Activated gamma-delta T cell (primary cell): ENCODE results near the gene KRTAP12-4.
"Not testable (repeated sequence)": the region's sequence is repeated elsewhere in the genome, so short reads cannot be mapped to it uniquely, and the experiment has no call there.

ENCODE experiments used
- DNase-seq: peaks from one replicate; lab custom pipeline; 2025; lab: John Stamatoyannopoulos, UW
- total RNA-seq, 2 donors: gene quantifications; one replicate each; lab custom pipeline; 2026; lab: John Stamatoyannopoulos, UW

Gene KRTAP12-4, protein sequence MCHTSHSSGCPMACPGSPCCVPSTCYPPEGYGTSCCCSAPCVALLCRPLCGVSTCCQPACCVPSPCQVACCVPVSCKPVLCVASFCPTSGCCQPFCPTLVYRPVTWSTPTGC
- total RNA-seq, result 0 reads per million in 2 donors

- DNase-seq, result no peak
Observed at GRCh38 chr21:44654576-44655175, at the start of gene KRTAP12-4. Gene KRTAP12-4, minus strand, starts transcription at chr21:44654659. Its CDS starts 45 bp downstream, at chr21:44654614.

DNA sequence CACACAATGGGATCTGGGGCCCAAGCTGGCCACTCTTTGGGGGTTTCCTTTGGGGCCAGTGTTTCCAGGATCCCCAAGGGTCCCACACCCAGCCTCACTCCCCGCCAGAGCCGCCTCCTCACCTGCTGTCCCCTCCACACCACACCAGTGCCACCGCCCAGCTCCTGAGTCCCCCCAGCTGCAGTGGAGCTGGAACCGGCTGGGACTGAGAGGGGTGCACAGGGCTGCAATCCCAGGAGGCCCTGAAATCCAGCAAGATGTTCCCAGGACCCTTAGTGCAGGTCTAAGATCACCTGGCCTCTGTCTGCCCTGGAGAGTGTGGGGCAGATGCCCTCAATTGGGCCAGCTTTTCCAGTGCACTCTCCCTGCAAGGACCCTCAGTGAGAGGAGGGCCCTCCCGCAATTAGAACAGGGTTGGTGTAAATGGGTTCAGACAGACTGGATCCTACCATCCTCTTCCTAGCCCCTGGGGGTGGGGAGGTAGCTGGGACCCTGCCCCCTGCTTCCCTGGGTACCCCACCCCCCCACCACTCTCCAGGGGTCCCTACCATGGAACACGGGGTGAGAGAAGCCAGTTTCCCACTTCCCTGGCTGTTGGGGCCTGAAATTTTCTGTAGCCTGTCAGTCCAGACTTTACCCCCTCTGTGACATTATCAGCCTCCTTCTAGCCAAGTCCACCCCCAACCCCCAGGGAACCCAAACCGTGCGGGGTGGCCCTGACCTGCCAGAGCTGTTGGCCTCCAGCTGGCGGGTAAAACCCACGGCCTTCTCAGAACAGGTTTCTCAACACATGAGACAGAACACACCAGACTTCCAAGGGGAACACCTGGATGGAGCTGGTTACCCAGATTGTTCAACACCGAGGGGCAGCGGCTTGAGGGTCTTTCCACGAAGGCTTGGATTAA lies 49.5 kb upstream of the KRTAP12-4 start:
- DNase-seq, result no peak

- no peak for DNase-seq
Observed at GRCh38 chr21:44702973-44703730, 48.7 kb upstream of the KRTAP12-4 start.

DNA sequence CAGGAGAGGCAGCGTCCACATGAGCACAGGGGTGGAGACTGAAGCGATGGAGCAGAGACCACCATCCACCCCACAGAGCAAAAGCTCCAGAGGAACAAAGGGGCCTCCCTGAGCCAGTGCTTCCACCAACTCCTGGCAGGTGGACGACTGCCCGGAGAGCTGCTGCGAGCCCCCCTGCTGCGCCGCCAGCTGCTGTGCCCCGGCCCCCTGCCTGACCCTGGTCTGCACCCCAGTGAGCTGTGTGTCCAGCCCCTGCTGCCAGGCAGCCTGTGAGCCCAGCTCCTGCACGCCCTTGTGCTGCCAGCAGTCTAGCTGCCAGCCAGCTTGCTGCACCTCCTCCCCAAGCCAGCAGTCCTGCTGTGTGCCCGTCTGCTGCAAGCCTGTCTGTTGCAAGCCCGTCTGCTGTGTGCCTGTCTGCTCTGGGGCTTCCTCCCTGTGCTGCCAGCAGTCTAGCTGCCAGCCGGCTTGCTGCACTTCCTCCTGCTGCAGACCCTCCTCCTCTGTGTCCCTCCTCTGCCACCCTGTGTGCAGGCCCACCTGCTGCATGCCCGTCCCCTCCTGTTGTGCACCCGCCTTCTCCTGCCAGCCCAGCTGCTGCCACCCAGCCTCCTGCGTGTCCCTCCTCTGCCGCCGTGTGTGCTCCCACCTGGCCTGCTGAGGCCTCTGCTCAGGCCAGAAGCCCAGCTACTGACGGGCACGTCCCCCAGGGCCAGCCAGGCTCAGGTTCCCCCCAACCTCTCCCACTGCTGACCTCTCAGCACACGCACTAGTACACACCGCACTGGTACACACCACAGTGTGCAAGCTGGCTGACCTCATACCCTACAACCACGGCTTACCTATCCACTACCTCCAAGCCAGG lies 47.9 kb upstream of the KRTAP12-4 start:
- no peak for DNase-seq

- no peak for DNase-seq
Observed at GRCh38 chr21:44701541-44701940, 47.1 kb upstream of the KRTAP12-4 start.

- DNase-seq, result no peak
Observed at GRCh38 chr21:44701023-44701400, 46.6 kb upstream of the KRTAP12-4 start.

DNA sequence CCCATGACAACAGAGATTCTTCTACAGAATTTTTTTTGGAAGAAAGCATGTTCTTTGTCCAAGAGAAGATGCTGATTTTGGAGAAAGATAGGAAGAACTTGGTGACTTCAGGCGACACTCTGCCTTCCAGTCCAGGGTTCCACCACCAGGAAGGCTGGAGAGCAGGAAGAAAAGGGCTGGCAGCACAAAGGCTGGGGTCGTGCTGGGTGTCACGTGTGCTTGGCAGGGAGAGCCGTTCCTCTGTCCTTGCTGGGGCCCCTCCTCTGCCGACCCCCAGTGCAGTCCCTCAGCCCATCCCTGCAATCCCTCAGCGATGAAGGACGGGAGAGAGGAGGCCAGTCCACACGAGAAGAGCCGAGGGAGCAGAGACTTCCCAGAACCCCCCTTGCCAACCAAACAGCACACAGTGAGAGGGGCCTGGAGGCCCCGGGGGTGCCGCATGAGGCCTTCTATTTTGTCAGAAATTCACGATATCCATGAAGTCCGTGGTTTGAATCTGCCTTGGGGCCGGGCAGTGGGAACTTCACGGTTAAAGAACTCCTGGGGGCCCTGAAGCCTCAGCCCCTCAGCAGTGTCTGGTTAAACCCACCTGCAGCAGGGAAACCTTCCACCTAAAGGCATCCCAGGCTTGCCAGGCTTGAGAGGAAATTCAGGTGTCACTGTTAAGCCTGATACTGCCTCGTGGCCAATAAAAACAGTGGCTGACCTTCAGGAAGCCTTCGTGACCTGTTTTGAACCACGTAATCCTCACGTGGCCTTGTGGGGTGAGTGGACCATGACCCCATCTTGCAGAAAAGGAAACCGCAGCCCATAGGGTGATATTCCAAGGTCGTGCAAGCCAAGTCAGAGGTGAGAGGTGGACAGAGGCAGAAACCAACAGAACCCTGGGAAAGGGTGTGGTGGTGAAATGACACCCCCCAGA lies 45.9 kb upstream of the KRTAP12-4 start:
- DNase-seq, result no peak

- no peak for DNase-seq
Observed at GRCh38 chr21:44699502-44700001, 45.1 kb upstream of the KRTAP12-4 start.

GRCh38 chr21:44697811-44698734 lies 43.6 kb upstream of the KRTAP12-4 start:
- DNase-seq, result no peak

- DNase-seq, result not testable (repeated sequence)
Observed at GRCh38 chr21:44697172-44697810, 42.8 kb upstream of the KRTAP12-4 start, which contains the start of gene KRTAP10-12. Gene KRTAP10-12, plus strand, starts transcription at chr21:44697172. Its CDS starts 30 bp downstream, at chr21:44697202.

DNA sequence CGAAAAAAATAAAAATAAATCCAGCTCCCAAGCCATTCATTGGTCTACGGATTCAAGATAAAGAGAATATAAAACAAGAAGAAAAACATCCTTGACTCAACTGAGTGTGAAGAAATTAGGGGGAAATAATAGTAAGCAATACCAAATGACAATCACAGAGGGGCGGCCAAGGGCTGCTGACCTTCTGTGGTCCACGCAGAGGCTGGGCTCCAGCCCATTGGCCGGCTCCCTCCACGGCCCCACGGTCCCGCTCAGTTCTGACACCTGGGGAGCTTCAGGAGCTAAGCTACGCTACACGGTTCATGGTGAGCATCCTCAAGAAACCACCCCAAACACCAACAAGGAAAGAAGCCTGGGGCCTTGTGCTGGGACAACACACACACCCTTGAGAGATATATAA lies 42.1 kb upstream of the KRTAP12-4 start:
- no peak for DNase-seq

GRCh38 chr21:44695641-44696040 lies 41.2 kb upstream of the KRTAP12-4 start:
- DNase-seq, result no peak

DNA sequence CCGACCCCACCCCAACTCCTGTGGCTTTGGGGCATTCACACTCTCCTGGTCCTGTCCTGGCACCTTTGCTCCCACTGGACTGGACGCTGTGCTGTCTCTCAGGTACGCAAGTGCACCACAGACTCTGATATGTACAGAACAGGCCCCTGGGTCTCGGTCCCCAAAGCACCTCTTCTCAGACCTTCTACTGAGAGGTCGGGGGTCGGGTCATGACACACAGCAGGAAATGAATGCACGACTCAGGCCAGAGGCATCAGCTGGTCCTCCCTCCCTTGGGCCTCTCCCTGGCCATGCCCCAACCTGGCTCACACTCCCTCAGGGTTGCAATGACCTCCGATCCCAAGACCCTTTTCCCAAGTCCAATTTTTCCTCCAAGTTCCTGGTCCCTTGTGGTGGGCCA lies 40.7 kb upstream of the KRTAP12-4 start:
- DNase-seq, result no peak

DNA sequence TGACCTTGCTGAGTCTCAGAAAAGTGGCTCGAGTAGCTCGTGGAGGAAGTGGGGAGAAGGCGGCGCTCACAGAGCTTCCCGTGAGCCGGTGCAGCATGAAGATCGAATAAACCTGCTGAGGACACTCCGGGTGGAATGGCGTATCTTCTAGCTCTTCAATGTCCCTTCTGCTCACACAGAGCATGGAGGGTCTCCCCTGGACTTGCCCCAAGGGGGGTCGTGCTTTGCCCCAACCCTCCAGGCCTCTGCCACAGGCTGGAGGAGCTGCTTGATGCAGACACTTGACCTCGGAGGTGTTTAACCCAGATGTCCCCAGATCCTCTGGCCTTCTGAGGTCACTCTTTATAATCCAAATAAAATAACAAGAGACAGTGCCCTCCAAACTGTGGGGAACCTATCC lies 40.3 kb upstream of the KRTAP12-4 start:
- no peak for DNase-seq

GRCh38 chr21:44692798-44693512 lies 38.5 kb upstream of the KRTAP12-4 start:
- DNase-seq, result no peak

GRCh38 chr21:44691686-44692085 lies 37.2 kb upstream of the KRTAP12-4 start:
- DNase-seq, result no peak

- not testable (repeated sequence) for DNase-seq
Observed at GRCh38 chr21:44689740-44690139, 35.3 kb upstream of the KRTAP12-4 start.

DNA sequence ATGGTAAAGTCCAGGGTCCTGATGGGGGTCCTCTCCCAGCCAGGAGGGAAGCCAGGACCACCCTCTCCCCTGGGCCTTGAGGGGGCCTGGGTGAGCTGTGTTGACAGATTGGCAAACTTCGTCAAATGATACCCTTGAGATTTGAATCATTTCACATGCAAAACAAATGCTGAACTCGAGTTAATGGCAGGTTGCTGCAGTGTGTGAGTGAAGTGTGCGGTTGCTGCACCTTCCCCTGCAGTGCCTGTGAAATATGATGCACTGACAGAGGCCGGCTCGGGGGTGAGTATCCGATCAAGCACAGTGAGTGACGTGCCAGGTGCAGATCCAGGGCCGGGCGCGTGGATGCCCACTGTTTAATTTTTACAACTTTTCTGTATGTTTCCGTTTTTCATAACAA lies 33.2 kb upstream of the KRTAP12-4 start:
- no peak for DNase-seq
